ENCODE measurements around the gene IQSEC1. TPM values are rescaled to one million over a fixed set of nuclear protein-coding genes. Genes with fewer than 3 reads are reported as not detected.

The IQSEC1 gene
- total RNA-seq, 1 donor from 2014 or later: 29.5 TPM

- Histone ChIP-seq H3K9ac (ENCODE audit: low read length) (no peak overlapping the region), H2AFZ (ENCODE audit: low read depth, low read length) (no peak overlapping the region), H3K27me3 (ENCODE audit: insufficient read depth, low read length) (peaks cover 3% of the 10 kb centered on the region), H3K4me3 (ENCODE audit: insufficient read depth, low read depth, low read length) (no peak overlapping the region), H3K4me1 (ENCODE audit: insufficient read depth, low read length) (peaks cover 22% of the 10 kb centered on the region), H3K9me3 (ENCODE audit: insufficient read depth, low read depth, low read length) (no peaks in the 10 kb centered on the region), H3K27ac (ENCODE audit: low read depth, low read length) (no peak overlapping the region), H3K79me2 (ENCODE audit: insufficient read depth, low read length) (no peaks in the 10 kb centered on the region), H3K36me3 (ENCODE audit: insufficient read depth, low read length) (no peaks in the 10 kb centered on the region), H4K20me1 (ENCODE audit: insufficient read depth, low read length) (no peaks in the 10 kb centered on the region), H3K4me2 (ENCODE audit: low read length) (no peak overlapping the region)
- Mint-ChIP-seq H3K27ac (ENCODE audit: unreplicated experiment) (no peak overlapping the region), H3K36me3 (ENCODE audit: low read depth, unreplicated experiment) (no peaks in the 10 kb centered on the region), H3K4me3 (ENCODE audit: unreplicated experiment) (no peak overlapping the region), H3K4me1 (ENCODE audit: low read depth, unreplicated experiment) (peaks cover 13% of the 10 kb centered on the region), H3K9me3 (ENCODE audit: unreplicated experiment) (peaks cover 2% of the 10 kb centered on the region), H3K27me3 (ENCODE audit: low read depth, unreplicated experiment) (peaks cover 37% of the 10 kb centered on the region)
- no peak for TF ChIP-seq EZH2 (IDR thresholded peaks at IDR 0.05; ENCODE audit: insufficient read depth, low read length)
- no peak for TF ChIP-seq CTCF (IDR thresholded peaks at IDR 0.05; ENCODE audit: insufficient read depth, low read depth, low read length)
- FAIRE-seq (no peak), DNase-seq (ENCODE audit: low read depth) (no peak)
These were observed 45.0 kb downstream of the IQSEC1 start for GRCh38 chr3:13028010-13028821.

GRCh38 chr3:13027154-13027553 is 46.1 kb downstream of the IQSEC1 start:
- Histone ChIP-seq H3K27me3 (ENCODE audit: insufficient read depth, low read length) (peaks cover 3% of the 10 kb centered on the region), H3K27ac (ENCODE audit: low read depth, low read length) (no peak overlapping the region), H3K36me3 (ENCODE audit: insufficient read depth, low read length) (no peaks in the 10 kb centered on the region), H3K79me2 (ENCODE audit: insufficient read depth, low read length) (no peaks in the 10 kb centered on the region), H3K9me3 (ENCODE audit: insufficient read depth, low read depth, low read length) (no peaks in the 10 kb centered on the region), H3K9ac (ENCODE audit: low read length) (no peak overlapping the region), H3K4me1 (ENCODE audit: insufficient read depth, low read length) (peaks cover 32% of the 10 kb centered on the region), H3K4me3 (ENCODE audit: insufficient read depth, low read depth, low read length) (no peak overlapping the region), H2AFZ (ENCODE audit: low read depth, low read length) (no peak overlapping the region), H4K20me1 (ENCODE audit: insufficient read depth, low read length) (no peaks in the 10 kb centered on the region), H3K4me2 (ENCODE audit: low read length) (no peak overlapping the region)
- Mint-ChIP-seq H3K4me3 (ENCODE audit: unreplicated experiment) (no peak overlapping the region), H3K27me3 (ENCODE audit: low read depth, unreplicated experiment) (peaks cover 33% of the 10 kb centered on the region), H3K36me3 (ENCODE audit: low read depth, unreplicated experiment) (no peaks in the 10 kb centered on the region), H3K4me1 (ENCODE audit: low read depth, unreplicated experiment) (peaks cover 20% of the 10 kb centered on the region), H3K9me3 (ENCODE audit: unreplicated experiment) (peaks cover 2% of the 10 kb centered on the region), H3K27ac (ENCODE audit: unreplicated experiment) (no peak overlapping the region)
- FAIRE-seq (no peak), DNase-seq (ENCODE audit: low read depth) (no peak)
- TF ChIP-seq EZH2 (IDR thresholded peaks at IDR 0.05; ENCODE audit: insufficient read depth, low read length) (no peak), CTCF (IDR thresholded peaks at IDR 0.05; ENCODE audit: insufficient read depth, low read depth, low read length) (no peak)

- Mint-ChIP-seq H3K9me3 (ENCODE audit: unreplicated experiment) (peaks cover 2% of the 10 kb centered on the region), H3K4me3 (ENCODE audit: unreplicated experiment) (no peak overlapping the region), H3K27me3 (ENCODE audit: low read depth, unreplicated experiment) (peaks cover 32% of the 10 kb centered on the region), H3K27ac (ENCODE audit: unreplicated experiment) (no peak overlapping the region), H3K4me1 (ENCODE audit: low read depth, unreplicated experiment) (peaks cover 26% of the 10 kb centered on the region), H3K36me3 (ENCODE audit: low read depth, unreplicated experiment) (no peaks in the 10 kb centered on the region)
- Histone ChIP-seq H3K36me3 (ENCODE audit: insufficient read depth, low read length) (no peaks in the 10 kb centered on the region), H2AFZ (ENCODE audit: low read depth, low read length) (no peak overlapping the region), H3K4me2 (ENCODE audit: low read length) (no peak overlapping the region), H3K27me3 (ENCODE audit: insufficient read depth, low read length) (peaks cover 3% of the 10 kb centered on the region), H3K4me3 (ENCODE audit: insufficient read depth, low read depth, low read length) (no peak overlapping the region), H3K9ac (ENCODE audit: low read length) (no peak overlapping the region), H3K9me3 (ENCODE audit: insufficient read depth, low read depth, low read length) (no peaks in the 10 kb centered on the region), H3K79me2 (ENCODE audit: insufficient read depth, low read length) (no peaks in the 10 kb centered on the region), H3K27ac (ENCODE audit: low read depth, low read length) (no peak overlapping the region), H4K20me1 (ENCODE audit: insufficient read depth, low read length) (no peaks in the 10 kb centered on the region), H3K4me1 (ENCODE audit: insufficient read depth, low read length) (peaks cover 39% of the 10 kb centered on the region)
- no peak for TF ChIP-seq CTCF (IDR thresholded peaks at IDR 0.05; ENCODE audit: insufficient read depth, low read depth, low read length)
- TF ChIP-seq EZH2 (IDR thresholded peaks at IDR 0.05; ENCODE audit: insufficient read depth, low read length): no peak
- DNase-seq (ENCODE audit: low read depth): no peak
- no peak for FAIRE-seq
These were observed 46.7 kb downstream of the IQSEC1 start for GRCh38 chr3:13026534-13026933.
